Psoas muscle (tissue), 8 donors: Measurements from ENCODE around the gene FOXF1. TPM values are rescaled to one million over a fixed set of nuclear protein-coding genes. Genes with fewer than 3 reads are reported as not detected.
A peak's percentile ranks its signal among the peaks of the same experiment; 100 is the strongest.

Experiments used
- ATAC-seq, 4 donors: fragments of 200-7000 bp; cut with Tn5 transposase; one replicate each; pipeline ENCODE4 v1.9.1; 2020; ENCODE audit warnings: moderate library complexity in 3 of 4, mild to moderate bottlenecking in 2 of 4
- DNase-seq, 2 donors: peaks; one replicate each; pipeline ENCODE4 v3.0.0-alpha.2; 2020
- H3K27ac ChIP-seq: fragments of 200-600 bp; one replicate; pipeline ENCODE4 v1.8.0; 2022
- H3K27me3 ChIP-seq, 3 donors: fragments of 200-600 bp in 1 of 3; one replicate each; pipeline versions ENCODE4 v1.6.1 to v1.8.0; 2013 to 2022; ENCODE audit warnings: low read length in 2 of 3, mild to moderate bottlenecking in 2 of 3, moderate library complexity in 1 of 3; ENCODE audit not compliant: insufficient read depth in 3 of 3
- H3K36me3 ChIP-seq, 2 donors: fragments of 200-600 bp in 1 of 2; one replicate each; pipeline versions ENCODE4 v1.6.1 to v1.8.0; 2013 to 2022; ENCODE audit warnings: low read depth in 1 of 2, mild to moderate bottlenecking in 1 of 2, moderate library complexity in 1 of 2; ENCODE audit not compliant: insufficient read depth in 1 of 2
- H3K4me1 ChIP-seq: fragments of 200-600 bp; one replicate; pipeline ENCODE4 v1.8.0; 2022
- H3K4me3 ChIP-seq: fragments of 200-600 bp; one replicate; pipeline ENCODE4 v1.8.0; 2022; ENCODE audit warnings: mild to moderate bottlenecking
- H3K9me3 ChIP-seq: fragments of 200-600 bp; one replicate; pipeline ENCODE4 v1.8.0; 2022
- CTCF ChIP-seq: fragments of 200-600 bp; IDR thresholded peaks from one replicate; pipeline ENCODE4 v1.8.0; 2022; ENCODE audit warnings: antibody characterized with exemption
- WGBS, 3 donors: extraction: QIAGEN DNeasy Blood & Tissue Kit; methylation state at CpG; one replicate each; pipeline versions ENCODE4 v1.1.6 to v1.1.7; 2013; 5-methylcytosine and 5-hydroxymethylcytosine counted together
- intact Hi-C, 2 donors: fragments of 100-400 bp; cut with DNase I; formaldehyde crosslinking; loops; one replicate each; pipeline versions ENCODE4 v1.11.0 to v1.14.2; 2022
- polyA plus RNA-seq, 3 donors: library from polyadenylated mRNA; stranded (reverse); fragments of 200-250 nt; gene quantifications; one replicate each; pipeline ENCODE4 v1.2.3, GENCODE V29; 2013
- total RNA-seq, 4 donors: library from RNA; stranded (reverse); fragmentation: NEBNext Ultra II Directional in 2 of 4; extraction: Animal tissue kit (Norgen Biotek cat#: 25700) in 2 of 4; gene quantifications; one replicate each; pipeline versions ENCODE4 v1.2.1 to v1.2.4, GENCODE V29; 2021 to 2023
- donor health status: healthy with polysubstance abuse.
- donor health status: DM: no; HTN: no; CAD: no; lungs with moderate emphysema.
- donor health status: Bipolar disorder and iron deficiency.
- donor health status: healthy.
- donor health status: DM: yes; HTN: yes; CAD: no.
- donor health status: DM: no; HTN: no; CAD: no.
- donor health status: DM: no; HTN: no; CAD: no.
- donor health status: DM: yes; HTN: yes; CAD: no.

FOXF1 gene
- total and polyA plus RNA-seq, 7 donors = 0.01 to 0.12 (median 0.03) TPM; not detected in 2

GRCh38 chr16:86538196-86538780, 28.0 kb downstream of the FOXF1 start:
- H3K36me3 ChIP-seq = peaks cover 2 to 82% of the 10 kb centered on the region in 2 donors
- H3K4me1 ChIP-seq = no peaks in the 10 kb centered on the region
- H3K27ac ChIP-seq = no peak overlapping the region
- no peaks in the 10 kb centered on the region for H3K27me3 ChIP-seq
- ATAC-seq = peak in 1 of 4 donors; percentile 33
- intact Hi-C loops = no loop called here
- TF ChIP-seq CTCF = no peak
- WGBS, 3 donors = 90 to 93% (median 92%) methylated on average over 16 to 17 of the region's 17 CpGs
- no peaks in the 10 kb centered on the region for H3K9me3 ChIP-seq
- no peak for DNase-seq
- no peak overlapping the region for H3K4me3 ChIP-seq

GRCh38 chr16:86540894-86541293, 30.6 kb downstream of the FOXF1 start:
- DNase-seq (no peak), ATAC-seq (no peak)
- WGBS, 3 donors = 92 to 96% (median 96%) methylated on average over 6 of the region's 6 CpGs
- no peaks in the 10 kb centered on the region for H3K9me3 ChIP-seq
- H3K4me3 ChIP-seq = no peak overlapping the region
- H3K27ac ChIP-seq = no peak overlapping the region
- H3K4me1 ChIP-seq = no peaks in the 10 kb centered on the region
- intact Hi-C loops = no loop called here
- peaks cover 2 to 94% of the 10 kb centered on the region in 2 donors for H3K36me3 ChIP-seq
- H3K27me3 ChIP-seq = no peaks in the 10 kb centered on the region
- TF ChIP-seq CTCF = no peak

- WGBS, 3 donors = 94 to 99% (median 98%) methylated on average over 11 of the region's 11 CpGs
- Histone ChIP-seq H3K4me1 (no peaks in the 10 kb centered on the region), H3K4me3 (no peak overlapping the region), H3K36me3 (peaks cover 2 to 96% of the 10 kb centered on the region in 2 donors), H3K27ac (no peak overlapping the region), H3K9me3 (no peaks in the 10 kb centered on the region), H3K27me3 (no peaks in the 10 kb centered on the region)
- no peak for DNase-seq
- ATAC-seq = no peak
- intact Hi-C loops = no loop called here
- no peak for TF ChIP-seq CTCF
Measured at GRCh38 chr16:86541560-86541959, 31.2 kb downstream of the FOXF1 start.

GRCh38 chr16:86542756-86543750, 32.7 kb downstream of the FOXF1 start:
- Histone ChIP-seq H3K27me3 (no peaks in the 10 kb centered on the region), H3K4me3 (no peak overlapping the region), H3K27ac (no peak overlapping the region), H3K4me1 (no peaks in the 10 kb centered on the region), H3K9me3 (no peaks in the 10 kb centered on the region), H3K36me3 (peaks cover 2 to 96% of the 10 kb centered on the region in 2 donors)
- DNase-seq = no peak
- no peak for TF ChIP-seq CTCF
- intact Hi-C loops = no loop called here
- 93 to 96% (median 94%) methylated on average over 21 of the region's 21 CpGs for WGBS, 3 donors
- no peak for ATAC-seq
